Measurements from ENCODE around the gene CD83. TPM values are rescaled to one million over a fixed set of nuclear protein-coding genes. Genes with fewer than 3 reads are reported as not detected.

CD83 gene
- total RNA-seq, 2 experiments from 2014 or later: 15.0 to 26.2 TPM

- POLR2A ChIA-PET: interaction anchor here (0.6 to 3.0 kb wide), 11 partner anchors 9 to 655 kb away, joined by 3 to 21 read pairs (median 4); partner anchors contain the start of gene CD83
- Histone ChIP-seq H3K4me2 (ENCODE audit: low read length) (peak overlapping the region; percentile 68), H2AFZ (ENCODE audit: low read length) (peak overlapping the region; percentile 91; the same call in 1 of the 2 replicates), H3K36me3 (ENCODE audit: insufficient read depth, low read length) (no peaks in the 10 kb centered on the region; the same call in 1 of the 2 replicates), H3K4me3 (ENCODE audit: low read depth, low read length, poor library complexity, severe bottlenecking) (peak overlapping the region; percentile 28), H3K79me2 (ENCODE audit: insufficient read depth, low read depth, low read length) (no peaks in the 10 kb centered on the region), H4K20me1 (ENCODE audit: insufficient read depth, low read length) (no peaks in the 10 kb centered on the region), H3K9me3 (ENCODE audit: low read length) (no peaks in the 10 kb centered on the region; the same call in 1 of the 2 replicates), H3K27ac (ENCODE audit: low read depth, low read length, poor library complexity, severe bottlenecking) (peak overlapping the region; percentile 44), H3K9me2 (ENCODE audit: insufficient read depth, low read length) (no peaks in the 10 kb centered on the region), H3K4me1 (ENCODE audit: insufficient read depth, low read length, poor library complexity, severe bottlenecking) (peaks cover 63% of the 10 kb centered on the region)
- CTCF ChIA-PET (ENCODE audit: unreplicated experiment): interaction anchor here (0.6 to 0.9 kb wide), 2 partner anchors 15 to 1243 kb away, joined by 3 read pairs; no protein-coding TSS in a partner anchor
- no TSS peak for BruUV-seq (replicated peaks)
- no peak for TF ChIP-seq EZH2phosphoT487 (IDR thresholded peaks at IDR 0.05; ENCODE audit: borderline replicate concordance, low read depth, low read length)
- TF ChIP-seq CTCF (conservative IDR thresholded peaks at IDR 0.05; ENCODE audit: low read length): no peak
- intact Hi-C loops (cut with micrococcal nuclease; ENCODE audit: unreplicated experiment): no loop called here
- peak; percentile 75 for DNase-seq (ENCODE audit: low spot score)
Observed at GRCh38 chr6:14095437-14095836, 22.1 kb upstream of the CD83 start.

- H3K9me2 ChIP-seq (ENCODE audit: insufficient read depth, low read length): no peaks in the 10 kb centered on the region
- DNase-seq (ENCODE audit: low spot score): no peak
- H3K4me3 ChIP-seq (ENCODE audit: low read depth, low read length, poor library complexity, severe bottlenecking): no peak overlapping the region
- H3K79me2 ChIP-seq (ENCODE audit: insufficient read depth, low read depth, low read length): no peaks in the 10 kb centered on the region
- ChIA-PET POLR2A (no interaction called here), CTCF (ENCODE audit: unreplicated experiment) (no interaction called here)
- H3K36me3 ChIP-seq (ENCODE audit: insufficient read depth, low read length): no peaks in the 10 kb centered on the region
- no peak overlapping the region for H3K4me2 ChIP-seq (ENCODE audit: low read length)
- no peak overlapping the region for H3K27ac ChIP-seq (ENCODE audit: low read depth, low read length, poor library complexity, severe bottlenecking)
- no peak overlapping the region for H2AFZ ChIP-seq (ENCODE audit: low read length)
- intact Hi-C loops (cut with micrococcal nuclease; ENCODE audit: unreplicated experiment): no loop called here
- TF ChIP-seq CTCF (conservative IDR thresholded peaks at IDR 0.05; ENCODE audit: low read length) (no peak), EZH2phosphoT487 (IDR thresholded peaks at IDR 0.05; ENCODE audit: borderline replicate concordance, low read depth, low read length) (no peak)
- BruUV-seq (replicated peaks): no TSS peak
- peaks cover 25% of the 10 kb centered on the region for H3K4me1 ChIP-seq (ENCODE audit: insufficient read depth, low read length, poor library complexity, severe bottlenecking)
- H3K9me3 ChIP-seq (ENCODE audit: low read length): no peaks in the 10 kb centered on the region
- no peaks in the 10 kb centered on the region for H4K20me1 ChIP-seq (ENCODE audit: insufficient read depth, low read length)
Observed at GRCh38 chr6:14100138-14100537, 17.4 kb upstream of the CD83 start.

GRCh38 chr6:14100966-14101365 lies 16.6 kb upstream of the CD83 start:
- no peak for TF ChIP-seq CTCF (conservative IDR thresholded peaks at IDR 0.05; ENCODE audit: low read length)
- TF ChIP-seq EZH2phosphoT487 (IDR thresholded peaks at IDR 0.05; ENCODE audit: borderline replicate concordance, low read depth, low read length): no peak
- no peaks in the 10 kb centered on the region for H3K9me2 ChIP-seq (ENCODE audit: insufficient read depth, low read length)
- CTCF ChIA-PET (ENCODE audit: unreplicated experiment): interaction anchor here (1.0 kb wide), 1 partner anchor 17 kb away, joined by 5 read pairs; no protein-coding TSS in a partner anchor
- POLR2A ChIA-PET: no interaction called here
- intact Hi-C loops (cut with micrococcal nuclease; ENCODE audit: unreplicated experiment): no loop called here
- H4K20me1 ChIP-seq (ENCODE audit: insufficient read depth, low read length): no peaks in the 10 kb centered on the region
- H3K9me3 ChIP-seq (ENCODE audit: low read length): no peaks in the 10 kb centered on the region
- no peak overlapping the region for H3K4me2 ChIP-seq (ENCODE audit: low read length)
- no peak overlapping the region for H3K4me3 ChIP-seq (ENCODE audit: low read depth, low read length, poor library complexity, severe bottlenecking)
- no TSS peak for BruUV-seq (replicated peaks)
- DNase-seq (ENCODE audit: low spot score): no peak
- no peaks in the 10 kb centered on the region for H3K79me2 ChIP-seq (ENCODE audit: insufficient read depth, low read depth, low read length)
- H3K4me1 ChIP-seq (ENCODE audit: insufficient read depth, low read length, poor library complexity, severe bottlenecking): peaks cover 17% of the 10 kb centered on the region
- H2AFZ ChIP-seq (ENCODE audit: low read length): no peak overlapping the region
- no peaks in the 10 kb centered on the region for H3K36me3 ChIP-seq (ENCODE audit: insufficient read depth, low read length)
- H3K27ac ChIP-seq (ENCODE audit: low read depth, low read length, poor library complexity, severe bottlenecking): no peak overlapping the region

Measured in OCI-LY7 (cell line).